SK-N-SH (cell line): ENCODE measurements around the gene ZNF470. TPM values are rescaled to one million over a fixed set of nuclear protein-coding genes. Genes with fewer than 3 reads are reported as not detected.

Experiments used
- CTCF ChIA-PET: fragments of 300-600, 350-600 bp; formaldehyde crosslinking; extraction: SDS; loops from one replicate; lab custom pipeline; 2021; lab: Yijun Ruan, JAX
- POLR2A ChIA-PET: fragments of 350-600 bp; sonication (Branson Sonifier 250); formaldehyde crosslinking; extraction: SDS; loops from one replicate; lab custom pipeline; 2020; ENCODE audit warnings: antibody characterized with exemption, inconsistent platforms; lab: Yijun Ruan, JAX
- DNase-seq: peaks from one replicate; pipeline ENCODE4 v3.0.0; 2012
- H2AFZ ChIP-seq: fragments of 200-600 bp; sonication (generic); 2 replicates; pipeline ENCODE4 v1.8.1; 2016; ENCODE audit warnings: antibody characterized with exemption, mild to moderate bottlenecking, low read depth
- H3F3A ChIP-seq: fragments of 200-600 bp; sonication (generic); replicated peaks from 2 replicates; pipeline ENCODE3; 2016; ENCODE audit warnings: antibody characterized with exemption, mild to moderate bottlenecking; ENCODE audit not compliant: insufficient read depth
- H3K27ac ChIP-seq, 2 experiments: fragments of 200-500 bp in 1 of 2; fragments of 200-600 bp in 1 of 2; sonication (Bioruptor generic) in 1 of 2; sonication (generic), shearing (Covaris generic) in 1 of 2; 2 replicates each; pipeline versions ENCODE4 v1.5.1 to v1.6.1; 2014 to 2016; ENCODE audit warnings: low read depth in 2 of 2, inconsistent platforms in 1 of 2, low read length in 1 of 2, mild to moderate bottlenecking in 1 of 2, mixed read lengths in 1 of 2
- H3K27me3 ChIP-seq: fragments of 200-600 bp; sonication (generic), shearing (Covaris generic); 2 replicates; pipeline ENCODE4 v1.6.1; 2016; ENCODE audit warnings: mixed run types; ENCODE audit not compliant: insufficient read depth
- H3K36me3 ChIP-seq, 2 experiments: fragments of 200-500 bp in 1 of 2; fragments of 200-600 bp in 1 of 2; sonication (Bioruptor generic) in 1 of 2; sonication (generic) in 1 of 2; replicated peaks in 1 of 2; 2 replicates each; pipeline versions ENCODE3 to v1.5.1; 2014 to 2016; ENCODE audit warnings: low read length in 1 of 2, mild to moderate bottlenecking in 1 of 2; ENCODE audit not compliant: insufficient read depth in 2 of 2, control insufficient read depth in 1 of 2
- H3K4me1 ChIP-seq, 2 experiments: fragments of 200-500 bp in 1 of 2; fragments of 200-600 bp in 1 of 2; sonication (Bioruptor generic) in 1 of 2; sonication (generic), shearing (Covaris generic) in 1 of 2; 2 replicates each; pipeline versions ENCODE4 v1.5.1 to v1.6.1; 2014 to 2016; ENCODE audit warnings: low read depth in 1 of 2, low read length in 1 of 2, mixed run types in 1 of 2; ENCODE audit not compliant: insufficient read depth in 2 of 2, control insufficient read depth in 1 of 2
- H3K4me2 ChIP-seq: fragments of 200-600 bp; sonication (generic), shearing (Covaris generic); 2 replicates; pipeline ENCODE4 v1.6.1; 2017; ENCODE audit warnings: mixed run types
- H3K4me3 ChIP-seq, 2 experiments: fragments of 200-500 bp in 1 of 2; fragments of 200-600 bp in 1 of 2; sonication (Bioruptor generic) in 1 of 2; sonication (generic), shearing (Covaris generic) in 1 of 2; 2 replicates each; pipeline versions ENCODE4 v1.5.1 to v1.8.1; 2014 to 2016; ENCODE audit warnings: low read depth in 2 of 2, inconsistent platforms in 1 of 2, low read length in 1 of 2, mild to moderate bottlenecking in 1 of 2, mixed read lengths in 1 of 2, moderate library complexity in 1 of 2
- H3K79me2 ChIP-seq: fragments of 200-600 bp; sonication (generic); 2 replicates; pipeline ENCODE4 v1.8.1; 2017; ENCODE audit warnings: mild to moderate bottlenecking; ENCODE audit not compliant: insufficient read depth
- H3K9ac ChIP-seq: fragments of 200-600 bp; sonication (generic); 2 replicates; pipeline ENCODE4 v1.6.1; 2017; ENCODE audit warnings: mixed run types
- H3K9me2 ChIP-seq: fragments of 200-600 bp; sonication (generic); 2 replicates; pipeline ENCODE4 v1.6.1; 2017; ENCODE audit warnings: mixed run types
- H3K9me3 ChIP-seq: fragments of 200-600 bp; sonication (generic); 2 replicates; pipeline ENCODE4 v1.6.1; 2017; ENCODE audit warnings: mixed run types, mild to moderate bottlenecking, moderate library complexity
- H4K20me1 ChIP-seq: fragments of 200-600 bp; sonication (generic); 2 replicates; pipeline ENCODE4 v1.6.1; 2017; ENCODE audit warnings: mild to moderate bottlenecking, mixed run types; ENCODE audit not compliant: insufficient read depth
- ELF1 ChIP-seq: IDR thresholded peaks from 2 replicates; pipeline ENCODE4 v1.4.0; 2012
- EP300 ChIP-seq, 2 experiments: IDR thresholded peaks; 2 replicates each; pipeline versions ENCODE4 v1.4.0 to v1.6.1; 2012; ENCODE audit warnings: borderline replicate concordance in 1 of 2, low read depth in 1 of 2, low read length in 1 of 2
- EZH2phosphoT487 ChIP-seq: fragments of 200-600 bp; sonication (generic); IDR thresholded peaks from 2 replicates; pipeline ENCODE4 v1.6.1; 2017; ENCODE audit warnings: low read depth, mixed run types, mild to moderate bottlenecking, antibody characterized with exemption, moderate library complexity, borderline replicate concordance
- FOSL2 ChIP-seq: IDR thresholded peaks from 2 replicates; pipeline ENCODE4 v1.4.0; 2012; ENCODE audit warnings: low read depth, mild to moderate bottlenecking, moderate library complexity, borderline replicate concordance
- FOXM1 ChIP-seq: IDR thresholded peaks from 2 replicates; pipeline ENCODE4 v1.4.0; 2012; ENCODE audit warnings: low read depth, mild to moderate bottlenecking
- IRF3 ChIP-seq: fragments of 150-350 bp; IDR thresholded peaks from 2 replicates; pipeline ENCODE4 v1.6.1; 2016; ENCODE audit warnings: mild to moderate bottlenecking, low read depth, low read length
- JUND ChIP-seq: IDR thresholded peaks from 2 replicates; pipeline ENCODE4 v1.4.0; 2012
- MXI1 ChIP-seq: IDR thresholded peaks from 2 replicates; pipeline ENCODE4 v1.6.1; 2012; ENCODE audit warnings: mild to moderate bottlenecking, low read depth, low read length, improper control_type of control experiment
- NFIC ChIP-seq: IDR thresholded peaks from 2 replicates; pipeline ENCODE4 v1.4.0; 2012; ENCODE audit warnings: borderline replicate concordance
- NRF1 ChIP-seq: IDR thresholded peaks from 2 replicates; pipeline ENCODE4 v1.6.1; 2012; ENCODE audit warnings: low read depth, mild to moderate bottlenecking, low read length
- POLR2AphosphoS5 ChIP-seq: IDR thresholded peaks from 2 replicates; pipeline ENCODE4 v1.6.1; 2012; ENCODE audit warnings: low read depth, low read length
- RAD21 ChIP-seq: IDR thresholded peaks from 2 replicates; pipeline ENCODE4 v1.6.1; 2012; ENCODE audit warnings: mild to moderate bottlenecking, low read length
- REST ChIP-seq: IDR thresholded peaks from 2 replicates; pipeline ENCODE4 v1.6.1; 2012; ENCODE audit warnings: mild to moderate bottlenecking, low read depth, low read length, moderate library complexity
- RFX5 ChIP-seq: IDR thresholded peaks from 2 replicates; pipeline ENCODE4 v1.6.1; 2012; ENCODE audit warnings: mild to moderate bottlenecking, improper control_type of control experiment, low read length
- RXRA ChIP-seq: IDR thresholded peaks from 2 replicates; pipeline ENCODE4 v1.4.0; 2012; ENCODE audit warnings: low read depth, mild to moderate bottlenecking, borderline replicate concordance
- SIN3A ChIP-seq: IDR thresholded peaks from 2 replicates; pipeline ENCODE4 v1.6.1; 2012; ENCODE audit warnings: low read depth, mild to moderate bottlenecking, low read length, moderate library complexity, borderline replicate concordance
- SMC3 ChIP-seq: IDR thresholded peaks from 2 replicates; pipeline ENCODE4 v1.6.1; 2012; ENCODE audit warnings: low read depth, low read length, improper control_type of control experiment
- TEAD4 ChIP-seq: IDR thresholded peaks from 2 replicates; pipeline ENCODE4 v1.4.0; 2012; ENCODE audit warnings: mild to moderate bottlenecking, borderline replicate concordance; ENCODE audit not compliant: insufficient read depth
- ZBTB33 ChIP-seq: IDR thresholded peaks from 2 replicates; pipeline ENCODE4 v1.4.0; 2012; ENCODE audit warnings: low read depth, borderline replicate concordance
- WGBS: methylation state at CpG from one replicate; pipeline ENCODE4 v1.1.6; 2017; ENCODE audit warnings: low lambda C conversion rate; 5-methylcytosine and 5-hydroxymethylcytosine counted together
- polyA plus RNA-seq, 3 experiments: library from polyadenylated mRNA; depleted of rRNA; stranded (reverse); fragments of >200 nt; gene quantifications; 2 replicates each; pipeline ENCODE4 v1.2.3, GENCODE V29; 2012

The ZNF470 gene
- polyA plus RNA-seq, 1 of the 3 experiments (the other 2 are of a cell fraction), result 2.5 TPM

- peaks cover 6 to 16% of the 10 kb centered on the region in 2 experiments for H3K36me3 ChIP-seq
- H3K27me3 ChIP-seq, result no peaks in the 10 kb centered on the region
- H4K20me1 ChIP-seq, result no peaks in the 10 kb centered on the region
- 66% methylated on average over 4 of the region's 4 CpGs for WGBS
- H3K9me2 ChIP-seq, result no peaks in the 10 kb centered on the region
- TF ChIP-seq IRF3 (no peak), EP300 (IDR thresholded peaks at IDR 0.05; ENCODE audit: borderline replicate concordance in 1 of 2, low read depth in 1 of 2, low read length in 1 of 2) (no peak), TEAD4 (no peak), FOXM1 (no peak), MXI1 (no peak), NRF1 (no peak), JUND (no peak), EZH2phosphoT487 (no peak), ELF1 (no peak), ZBTB33 (no peak), RAD21 (no peak), NFIC (no peak), RFX5 (no peak), SIN3A (no peak), REST (no peak), POLR2AphosphoS5 (no peak), SMC3 (no peak), FOSL2 (no peak), RXRA (no peak)
- peak overlapping the region in 1 of 2 experiments; percentile 95; a peak in 2 of 4 replicates for H3K4me3 ChIP-seq
- H3K27ac ChIP-seq, result no peak overlapping the region
- ChIA-PET CTCF (interaction anchor here (1.0 kb wide), 1 partner anchor 201 kb away, joined by 3 read pairs; the partner anchor contains the start of gene ZNF582), POLR2A (no interaction called here)
- no peak overlapping the region for H3K9ac ChIP-seq
- H3K4me2 ChIP-seq, result peak overlapping the region; percentile 83
- H3K79me2 ChIP-seq, result peaks cover 43% of the 10 kb centered on the region
- peak overlapping the region; percentile 85 for H2AFZ ChIP-seq
- no peaks in the 10 kb centered on the region for H3F3A ChIP-seq
- H3K4me1 ChIP-seq, result peaks cover 0 to 5% of the 10 kb centered on the region in 2 experiments; a peak in 1 of 4 replicates
- DNase-seq, result no peak
- H3K9me3 ChIP-seq, result peaks cover 13% of the 10 kb centered on the region; the same call in 1 of the 2 replicates
Observed at GRCh38 chr19:56594446-56594782, 27.1 kb downstream of the ZNF470 start.
